Suprapubic skin (tissue), 3 donors: ENCODE results near the gene COL5A2.

Experiments
- CTCF ChIP-seq, 2 donors: fragments of 200-600 bp in 1 of 2; fragments of 450-650 bp in 1 of 2; sonication (generic) in 1 of 2; IDR thresholded peaks; one replicate each; pipeline ENCODE4 v1.5.1; 2016 to 2019; ENCODE audit warnings: antibody characterized with exemption in 2 of 2, mild to moderate bottlenecking in 1 of 2, moderate library complexity in 1 of 2
- POLR2A ChIP-seq, 2 donors: fragments of 450-650 bp; IDR thresholded peaks; one replicate each; pipeline ENCODE4 v1.6.1; 2017; ENCODE audit warnings: antibody characterized with exemption in 2 of 2, mild to moderate bottlenecking in 2 of 2, moderate library complexity in 2 of 2

- TF ChIP-seq POLR2A (IDR thresholded peaks at IDR 0.05) (no peak), CTCF (IDR thresholded peaks at IDR 0.05) (no peak)
These were observed 76.8 kb downstream of the COL5A2 start for GRCh38 chr2:189102735-189103134.
